GM23338 (cell line): ENCODE results near the gene NCBP1.
"Not testable (repeated sequence)": the region's sequence is repeated elsewhere in the genome, so short reads cannot be mapped to it uniquely, and the experiment has no call there.

Experiments
- CREB1 ChIP-seq: fragments of 250-450 bp; sonication (Bioruptor Pico); IDR thresholded peaks from 2 replicates; pipeline ENCODE4 v1.5.0; 2020; ENCODE audit warnings: low read depth, mild to moderate bottlenecking, moderate library complexity
- EZH2 ChIP-seq: fragments of 200-600 bp; sonication (generic); IDR thresholded peaks from one replicate; pipeline ENCODE4 v1.8.0; 2017; ENCODE audit warnings: antibody characterized with exemption, mild to moderate bottlenecking, low read depth; ENCODE audit not compliant: unreplicated experiment
- EZH2phosphoT487 ChIP-seq: fragments of 200-600 bp; sonication (generic); IDR thresholded peaks from one replicate; pipeline ENCODE4 v1.8.1; 2018; ENCODE audit warnings: antibody characterized with exemption; ENCODE audit not compliant: unreplicated experiment
- JUNB ChIP-seq: IDR thresholded peaks from one replicate; pipeline ENCODE4 v1.6.1; 2016; ENCODE audit warnings: antibody characterized with exemption; ENCODE audit not compliant: unreplicated experiment
- NANOG ChIP-seq: IDR thresholded peaks from 2 replicates; pipeline ENCODE4 v1.6.1; 2016; ENCODE audit warnings: antibody characterized with exemption, borderline replicate concordance
- POLR2AphosphoS5 ChIP-seq: IDR thresholded peaks from 2 replicates; pipeline ENCODE4 v1.6.1; 2016; ENCODE audit warnings: antibody characterized with exemption, low read depth
- REST ChIP-seq: IDR thresholded peaks from one replicate; pipeline ENCODE4 v1.6.1; 2018; ENCODE audit warnings: antibody characterized with exemption; ENCODE audit not compliant: unreplicated experiment
- STAT1 ChIP-seq: IDR thresholded peaks from one replicate; pipeline ENCODE4 v1.6.1; 2016; ENCODE audit warnings: antibody characterized with exemption; ENCODE audit not compliant: unreplicated experiment
- ZNF114 ChIP-seq: fragments of 250-450 bp; sonication (Bioruptor Pico); IDR thresholded peaks from 2 replicates; pipeline ENCODE4 v1.5.0; 2020; ENCODE audit warnings: mild to moderate bottlenecking, moderate library complexity
- ZNF331 ChIP-seq: fragments of 250-450 bp; sonication (Bioruptor Pico); IDR thresholded peaks from 2 replicates; pipeline ENCODE4 v1.5.0; 2020; ENCODE audit warnings: low read depth, mild to moderate bottlenecking, moderate library complexity
- ZNF462 ChIP-seq: fragments of 250-450 bp; sonication (Bioruptor Pico); IDR thresholded peaks from 2 replicates; pipeline ENCODE4 v1.5.0; 2020; ENCODE audit warnings: mild to moderate bottlenecking, moderate library complexity
- TF ChIP-seq, protein P1 (sequence below), 2 experiments: fragments of 200-600 bp in 1 of 2; sonication (generic) in 1 of 2; conservative IDR thresholded peaks; 2 replicates each; pipeline versions ENCODE4 v1.5.1 to v1.6.1; 2016 to 2017; ENCODE audit warnings: antibody characterized with exemption in 2 of 2, low read depth in 2 of 2, mild to moderate bottlenecking in 2 of 2, moderate library complexity in 1 of 2
- TF ChIP-seq, protein P2 (sequence below): IDR thresholded peaks from 2 replicates; pipeline ENCODE4 v1.6.1; 2016; ENCODE audit warnings: antibody characterized with exemption

- TF ChIP-seq EZH2phosphoT487; REST; EZH2; POLR2AphosphoS5; ZNF114 (CRISPR knock-in tag); CREB1; STAT1; JUNB; ZNF462 (CRISPR knock-in tag); NANOG; ZNF331 (CRISPR knock-in tag): not testable (repeated sequence)
- TF ChIP-seq, protein P1, sequence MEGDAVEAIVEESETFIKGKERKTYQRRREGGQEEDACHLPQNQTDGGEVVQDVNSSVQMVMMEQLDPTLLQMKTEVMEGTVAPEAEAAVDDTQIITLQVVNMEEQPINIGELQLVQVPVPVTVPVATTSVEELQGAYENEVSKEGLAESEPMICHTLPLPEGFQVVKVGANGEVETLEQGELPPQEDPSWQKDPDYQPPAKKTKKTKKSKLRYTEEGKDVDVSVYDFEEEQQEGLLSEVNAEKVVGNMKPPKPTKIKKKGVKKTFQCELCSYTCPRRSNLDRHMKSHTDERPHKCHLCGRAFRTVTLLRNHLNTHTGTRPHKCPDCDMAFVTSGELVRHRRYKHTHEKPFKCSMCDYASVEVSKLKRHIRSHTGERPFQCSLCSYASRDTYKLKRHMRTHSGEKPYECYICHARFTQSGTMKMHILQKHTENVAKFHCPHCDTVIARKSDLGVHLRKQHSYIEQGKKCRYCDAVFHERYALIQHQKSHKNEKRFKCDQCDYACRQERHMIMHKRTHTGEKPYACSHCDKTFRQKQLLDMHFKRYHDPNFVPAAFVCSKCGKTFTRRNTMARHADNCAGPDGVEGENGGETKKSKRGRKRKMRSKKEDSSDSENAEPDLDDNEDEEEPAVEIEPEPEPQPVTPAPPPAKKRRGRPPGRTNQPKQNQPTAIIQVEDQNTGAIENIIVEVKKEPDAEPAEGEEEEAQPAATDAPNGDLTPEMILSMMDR (conservative IDR thresholded peaks at IDR 0.05; ENCODE audit: low read depth in 2 of 2), result not testable (repeated sequence)
- TF ChIP-seq, protein P2, sequence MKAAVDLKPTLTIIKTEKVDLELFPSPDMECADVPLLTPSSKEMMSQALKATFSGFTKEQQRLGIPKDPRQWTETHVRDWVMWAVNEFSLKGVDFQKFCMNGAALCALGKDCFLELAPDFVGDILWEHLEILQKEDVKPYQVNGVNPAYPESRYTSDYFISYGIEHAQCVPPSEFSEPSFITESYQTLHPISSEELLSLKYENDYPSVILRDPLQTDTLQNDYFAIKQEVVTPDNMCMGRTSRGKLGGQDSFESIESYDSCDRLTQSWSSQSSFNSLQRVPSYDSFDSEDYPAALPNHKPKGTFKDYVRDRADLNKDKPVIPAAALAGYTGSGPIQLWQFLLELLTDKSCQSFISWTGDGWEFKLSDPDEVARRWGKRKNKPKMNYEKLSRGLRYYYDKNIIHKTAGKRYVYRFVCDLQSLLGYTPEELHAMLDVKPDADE, result not testable (repeated sequence)
These were observed 48.8 kb upstream of the NCBP1 start for GRCh38 chr9:97584778-97585177.
